ENCODE measurements around the gene MX2. TPM values are rescaled to one million over a fixed set of nuclear protein-coding genes. Genes with fewer than 3 reads are reported as not detected.

Gene MX2
- total and polyA plus RNA-seq, 3 donors from 2014 or later: 8.4 to 12.8 (median 10.1) TPM

DNA sequence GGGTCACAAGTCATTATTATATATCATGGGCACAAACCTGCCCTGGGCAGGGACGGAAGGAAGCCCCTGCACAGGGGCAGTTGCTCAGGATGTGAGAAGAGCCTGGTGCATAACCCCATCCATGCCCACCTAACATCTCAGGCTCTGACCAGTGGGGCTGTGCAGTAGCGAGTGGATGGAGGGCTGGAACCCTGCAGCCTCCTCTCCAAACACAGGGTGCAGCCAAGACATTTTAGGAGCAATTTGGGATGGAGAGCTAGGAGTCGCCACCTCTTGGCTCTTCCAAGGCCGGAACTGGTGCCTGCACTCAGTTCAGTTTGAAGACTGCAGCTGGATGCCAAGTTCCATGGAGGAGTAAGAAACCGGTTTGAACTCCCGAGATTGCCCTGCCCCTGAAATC, 67.0 kb downstream of the MX2 start:
- H3K36me3 ChIP-seq (ENCODE audit: low read depth, missing control alignments): no peaks in the 10 kb centered on the region
- no peaks in the 10 kb centered on the region for H3K9me3 ChIP-seq
- no peak overlapping the region for H3K27ac ChIP-seq
- WGBS, 2 donors: 89 to 94% methylated on average over 6 of the region's 6 CpGs
- peak; percentile 2 for DNase-seq
- intact Hi-C loops (cut with DNase I; ENCODE audit: low total_unique reads): no loop called here
- peaks cover 5% of the 10 kb centered on the region for H3K4me1 ChIP-seq
- no peaks in the 10 kb centered on the region for H3K27me3 ChIP-seq
- no peak overlapping the region for H3K4me3 ChIP-seq
- TF ChIP-seq POLR2A (IDR thresholded peaks at IDR 0.05): no peak
- TF ChIP-seq, protein P1, sequence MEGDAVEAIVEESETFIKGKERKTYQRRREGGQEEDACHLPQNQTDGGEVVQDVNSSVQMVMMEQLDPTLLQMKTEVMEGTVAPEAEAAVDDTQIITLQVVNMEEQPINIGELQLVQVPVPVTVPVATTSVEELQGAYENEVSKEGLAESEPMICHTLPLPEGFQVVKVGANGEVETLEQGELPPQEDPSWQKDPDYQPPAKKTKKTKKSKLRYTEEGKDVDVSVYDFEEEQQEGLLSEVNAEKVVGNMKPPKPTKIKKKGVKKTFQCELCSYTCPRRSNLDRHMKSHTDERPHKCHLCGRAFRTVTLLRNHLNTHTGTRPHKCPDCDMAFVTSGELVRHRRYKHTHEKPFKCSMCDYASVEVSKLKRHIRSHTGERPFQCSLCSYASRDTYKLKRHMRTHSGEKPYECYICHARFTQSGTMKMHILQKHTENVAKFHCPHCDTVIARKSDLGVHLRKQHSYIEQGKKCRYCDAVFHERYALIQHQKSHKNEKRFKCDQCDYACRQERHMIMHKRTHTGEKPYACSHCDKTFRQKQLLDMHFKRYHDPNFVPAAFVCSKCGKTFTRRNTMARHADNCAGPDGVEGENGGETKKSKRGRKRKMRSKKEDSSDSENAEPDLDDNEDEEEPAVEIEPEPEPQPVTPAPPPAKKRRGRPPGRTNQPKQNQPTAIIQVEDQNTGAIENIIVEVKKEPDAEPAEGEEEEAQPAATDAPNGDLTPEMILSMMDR (IDR thresholded peaks at IDR 0.05): no peak

DNA sequence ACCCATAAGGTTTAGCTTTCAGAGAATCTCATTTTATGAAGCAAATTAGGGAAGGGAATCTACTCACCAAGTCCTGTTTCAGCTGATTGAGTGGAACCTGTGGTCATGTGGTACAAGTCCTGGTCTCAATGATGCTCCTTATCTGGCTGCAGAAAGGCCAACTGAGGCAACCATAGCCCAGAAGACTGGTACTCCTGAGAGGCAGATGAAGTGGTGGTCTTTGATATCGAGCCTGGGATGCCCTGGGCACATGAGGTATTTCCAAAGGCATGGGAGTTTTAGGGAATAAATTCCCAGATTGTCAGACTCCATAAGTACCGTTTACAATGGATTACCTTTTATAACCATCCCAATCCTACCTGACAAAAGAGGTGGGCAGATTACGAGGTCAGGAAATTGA, 67.5 kb downstream of the MX2 start:
- intact Hi-C loops (cut with DNase I; ENCODE audit: low total_unique reads): no loop called here
- Histone ChIP-seq H3K36me3 (ENCODE audit: low read depth, missing control alignments) (no peaks in the 10 kb centered on the region), H3K4me1 (peaks cover 5% of the 10 kb centered on the region), H3K27ac (no peak overlapping the region), H3K9me3 (no peaks in the 10 kb centered on the region), H3K4me3 (no peak overlapping the region), H3K27me3 (no peaks in the 10 kb centered on the region)
- WGBS, 2 donors: 90 to 97% methylated on average over 3 of the region's 3 CpGs
- DNase-seq: peak; percentile 2
- TF ChIP-seq, protein P1 (IDR thresholded peaks at IDR 0.05): no peak
- TF ChIP-seq POLR2A (IDR thresholded peaks at IDR 0.05): no peak

DNA sequence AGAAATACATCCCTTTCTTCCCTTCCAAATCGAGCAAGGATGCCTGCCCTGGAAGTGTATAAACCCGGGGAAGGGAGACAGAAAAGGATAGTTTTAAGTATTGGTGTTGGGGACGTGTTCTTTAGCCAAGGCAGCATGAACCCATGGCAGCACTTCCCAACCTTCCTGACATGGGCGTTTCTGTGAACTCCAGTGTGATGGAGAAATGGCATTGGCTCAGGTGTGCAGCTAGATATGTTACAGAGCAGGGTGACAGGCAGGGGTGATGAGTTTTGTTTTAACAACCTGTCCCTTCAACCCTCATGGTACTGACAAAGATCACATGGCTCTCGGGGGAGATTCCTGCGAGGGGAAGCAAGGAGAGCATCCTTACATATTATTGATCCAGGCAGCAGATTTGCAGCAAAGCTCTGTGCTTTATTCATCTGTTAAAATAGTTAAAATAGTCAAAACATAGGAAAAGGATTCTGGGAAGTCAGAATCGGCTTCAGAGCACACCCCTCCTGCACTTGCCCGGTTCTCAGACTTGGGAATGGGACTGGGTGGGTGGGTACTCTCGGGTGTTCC, 68.2 kb downstream of the MX2 start:
- TF ChIP-seq, protein P1 (IDR thresholded peaks at IDR 0.05): no peak
- TF ChIP-seq POLR2A (IDR thresholded peaks at IDR 0.05): no peak
- Histone ChIP-seq H3K4me1 (peaks cover 5% of the 10 kb centered on the region), H3K9me3 (no peaks in the 10 kb centered on the region), H3K27me3 (no peaks in the 10 kb centered on the region), H3K4me3 (no peak overlapping the region), H3K27ac (no peak overlapping the region), H3K36me3 (ENCODE audit: low read depth, missing control alignments) (no peaks in the 10 kb centered on the region)
- intact Hi-C loops (cut with DNase I; ENCODE audit: low total_unique reads): no loop called here
- WGBS, 2 donors: 86 to 89% methylated on average over 9 of the region's 9 CpGs
- peak; percentile 2 for DNase-seq

DNA sequence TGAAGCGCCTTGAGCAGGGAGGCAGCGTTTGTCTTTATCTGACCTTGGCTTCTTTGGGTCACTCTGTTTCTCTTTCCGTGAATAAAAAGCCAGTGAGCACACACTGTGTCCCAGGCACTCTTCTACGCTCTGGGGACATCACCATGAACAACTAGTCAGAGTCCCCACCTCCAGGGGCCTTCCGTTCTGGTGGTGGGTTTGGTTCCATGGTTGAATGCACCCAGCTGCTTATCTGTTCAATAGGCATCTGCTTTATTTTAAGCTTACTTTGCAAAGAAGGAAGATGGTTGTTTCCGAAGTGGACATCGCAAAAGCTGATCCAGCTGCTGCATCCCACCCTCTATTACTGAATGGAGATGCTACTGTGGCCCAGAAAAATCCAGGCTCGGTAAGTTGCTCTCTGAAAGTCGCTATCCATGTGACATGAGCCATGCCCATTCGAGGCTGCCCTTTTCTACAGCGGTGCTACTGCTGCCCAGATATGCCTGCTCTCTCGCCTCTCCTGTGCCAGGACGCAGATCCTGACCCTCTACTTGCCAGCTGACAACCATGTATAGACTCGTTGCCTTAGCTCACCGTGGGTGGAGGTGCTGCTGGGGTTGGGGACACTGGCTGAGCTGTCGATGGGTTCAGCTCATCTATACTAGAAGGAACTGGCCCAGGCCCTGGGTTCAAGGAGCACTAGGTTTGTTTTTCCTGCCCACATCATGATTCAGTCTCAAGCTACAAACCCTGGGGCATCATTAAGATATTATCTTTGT, 70.1 kb downstream of the MX2 start:
- no peak for TF ChIP-seq POLR2A (IDR thresholded peaks at IDR 0.05)
- TF ChIP-seq, protein P1 (IDR thresholded peaks at IDR 0.05): no peak
- Histone ChIP-seq H3K9me3 (no peaks in the 10 kb centered on the region), H3K36me3 (ENCODE audit: low read depth, missing control alignments) (no peaks in the 10 kb centered on the region), H3K27me3 (no peaks in the 10 kb centered on the region), H3K4me1 (peaks cover 1% of the 10 kb centered on the region), H3K4me3 (no peak overlapping the region), H3K27ac (no peak overlapping the region)
- intact Hi-C loops (cut with DNase I; ENCODE audit: low total_unique reads): no loop called here
- 82 to 87% methylated on average over 15 to 16 of the region's 16 CpGs for WGBS, 2 donors
- peak; percentile 11 for DNase-seq
